Measurements from ENCODE around the gene CTNNA3.

CTNNA3 gene

DNA sequence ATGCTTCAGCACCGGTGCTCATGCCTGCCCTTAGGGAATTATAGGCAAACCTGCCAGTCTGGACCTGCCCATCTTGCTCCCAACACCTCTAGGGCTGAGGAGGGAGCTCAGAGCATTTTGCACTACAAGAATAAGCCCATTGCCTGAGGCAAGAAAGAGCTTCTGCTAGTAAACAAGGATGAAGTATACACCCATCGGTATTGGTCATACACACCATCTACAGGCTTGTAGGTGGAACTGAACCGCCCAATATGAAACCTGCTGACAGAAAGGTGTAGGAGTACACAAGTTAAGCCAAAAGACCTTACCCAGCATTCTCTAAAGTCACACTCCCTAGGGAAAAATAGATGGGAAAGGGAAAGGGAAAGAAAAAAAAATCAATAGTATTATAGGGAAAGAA lies 1727.1 kb downstream of the CTNNA3 start:
- H3K27ac ChIP-seq (ENCODE audit: extremely low read depth, low read depth, low read length) = no peak overlapping the region
- ChIA-PET POLR2A (no interaction called here), CTCF (interaction anchor here (0.7 kb wide), 1 partner anchor 110 kb away, joined by 3 read pairs; no protein-coding TSS in a partner anchor)
- no peaks in the 10 kb centered on the region for H3K9me3 ChIP-seq (ENCODE audit: control insufficient read depth, insufficient read depth, low read depth, low read length)
- H3K36me3 ChIP-seq (ENCODE audit: control insufficient read depth in 2 of 2, insufficient read depth in 1 of 2, low read length in 2 of 2) = no peaks in the 10 kb centered on the region
- H3K4me1 ChIP-seq (ENCODE audit: control insufficient read depth, insufficient read depth, low read length) = no peaks in the 10 kb centered on the region
- TF ChIP-seq ZBTB11 (tag by site-specific recombination; conservative IDR thresholded peaks at IDR 0.05; ENCODE audit: low read depth) (no peak), HOXD13 (CRISPR knock-in tag; IDR thresholded peaks at IDR 0.05; ENCODE audit: borderline replicate concordance) (no peak), ZNF341 (tag by site-specific recombination; IDR thresholded peaks at IDR 0.05; ENCODE audit: low read depth) (no peak), ZBTB17 (tag by site-specific recombination; IDR thresholded peaks at IDR 0.05) (no peak), ZNF548 (tag by site-specific recombination; IDR thresholded peaks at IDR 0.05) (no peak), ZFP3 (tag by site-specific recombination; IDR thresholded peaks at IDR 0.05; ENCODE audit: low read depth) (no peak), RBAK (tag by site-specific recombination; IDR thresholded peaks at IDR 0.05) (no peak), ZNF146 (tag by site-specific recombination; IDR thresholded peaks at IDR 0.05) (no peak), ZNF623 (tag by site-specific recombination; IDR thresholded peaks at IDR 0.05) (no peak), ZEB2 (tag by site-specific recombination; IDR thresholded peaks at IDR 0.05) (no peak), ZNF223 (tag by site-specific recombination; IDR thresholded peaks at IDR 0.05) (no peak), ZNF274 (IDR thresholded peaks at IDR 0.05; ENCODE audit: low read length) (no peak), ZNF274 (tag by site-specific recombination; IDR thresholded peaks at IDR 0.05; ENCODE audit: borderline replicate concordance) (no peak), ZNF324 (tag by site-specific recombination; IDR thresholded peaks at IDR 0.05) (no peak), ZFP41 (tag by site-specific recombination; IDR thresholded peaks at IDR 0.05; ENCODE audit: borderline replicate concordance) (no peak), ZNF311 (tag by site-specific recombination; IDR thresholded peaks at IDR 0.05; ENCODE audit: borderline replicate concordance) (no peak)
- TF ChIP-seq, protein P1, sequence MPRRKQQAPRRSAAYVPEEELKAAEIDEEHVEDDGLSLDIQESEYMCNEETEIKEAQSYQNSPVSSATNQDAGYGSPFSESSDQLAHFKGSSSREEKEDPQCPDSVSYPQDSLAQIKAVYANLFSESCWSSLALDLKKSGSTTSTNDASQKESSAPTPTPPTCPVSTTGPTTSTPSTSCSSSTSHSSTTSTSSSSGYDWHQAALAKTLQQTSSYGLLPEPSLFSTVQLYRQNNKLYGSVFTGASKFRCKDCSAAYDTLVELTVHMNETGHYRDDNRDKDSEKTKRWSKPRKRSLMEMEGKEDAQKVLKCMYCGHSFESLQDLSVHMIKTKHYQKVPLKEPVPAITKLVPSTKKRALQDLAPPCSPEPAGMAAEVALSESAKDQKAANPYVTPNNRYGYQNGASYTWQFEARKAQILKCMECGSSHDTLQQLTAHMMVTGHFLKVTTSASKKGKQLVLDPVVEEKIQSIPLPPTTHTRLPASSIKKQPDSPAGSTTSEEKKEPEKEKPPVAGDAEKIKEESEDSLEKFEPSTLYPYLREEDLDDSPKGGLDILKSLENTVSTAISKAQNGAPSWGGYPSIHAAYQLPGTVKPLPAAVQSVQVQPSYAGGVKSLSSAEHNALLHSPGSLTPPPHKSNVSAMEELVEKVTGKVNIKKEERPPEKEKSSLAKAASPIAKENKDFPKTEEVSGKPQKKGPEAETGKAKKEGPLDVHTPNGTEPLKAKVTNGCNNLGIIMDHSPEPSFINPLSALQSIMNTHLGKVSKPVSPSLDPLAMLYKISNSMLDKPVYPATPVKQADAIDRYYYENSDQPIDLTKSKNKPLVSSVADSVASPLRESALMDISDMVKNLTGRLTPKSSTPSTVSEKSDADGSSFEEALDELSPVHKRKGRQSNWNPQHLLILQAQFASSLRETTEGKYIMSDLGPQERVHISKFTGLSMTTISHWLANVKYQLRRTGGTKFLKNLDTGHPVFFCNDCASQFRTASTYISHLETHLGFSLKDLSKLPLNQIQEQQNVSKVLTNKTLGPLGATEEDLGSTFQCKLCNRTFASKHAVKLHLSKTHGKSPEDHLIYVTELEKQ (tag by site-specific recombination; IDR thresholded peaks at IDR 0.05; ENCODE audit: borderline replicate concordance) = no peak
- no peak overlapping the region for H3K4me3 ChIP-seq (ENCODE audit: low read depth, low read length)

- H3K36me3 ChIP-seq (ENCODE audit: control insufficient read depth in 2 of 2, insufficient read depth in 1 of 2, low read length in 2 of 2) = no peaks in the 10 kb centered on the region
- H3K9me3 ChIP-seq (ENCODE audit: control insufficient read depth, insufficient read depth, low read depth, low read length) = no peaks in the 10 kb centered on the region
- TF ChIP-seq ZFP3 (tag by site-specific recombination; IDR thresholded peaks at IDR 0.05; ENCODE audit: low read depth) (no peak), ZNF76 (tag by site-specific recombination; IDR thresholded peaks at IDR 0.05; ENCODE audit: borderline replicate concordance, low read depth) (no peak), ZNF366 (tag by site-specific recombination; conservative IDR thresholded peaks at IDR 0.05) (no peak), ZNF23 (tag by site-specific recombination; IDR thresholded peaks at IDR 0.05; ENCODE audit: borderline replicate concordance) (no peak), ZBTB21 (tag by site-specific recombination; IDR thresholded peaks at IDR 0.05) (no peak), ZNF121 (tag by site-specific recombination; IDR thresholded peaks at IDR 0.05) (no peak), ZNF311 (tag by site-specific recombination; IDR thresholded peaks at IDR 0.05; ENCODE audit: borderline replicate concordance) (no peak), KLF8 (tag by site-specific recombination; IDR thresholded peaks at IDR 0.05) (no peak), ZNF221 (tag by site-specific recombination; IDR thresholded peaks at IDR 0.05; ENCODE audit: borderline replicate concordance) (no peak), ZNF169 (tag by site-specific recombination; IDR thresholded peaks at IDR 0.05) (no peak), ZSCAN23 (tag by site-specific recombination; IDR thresholded peaks at IDR 0.05) (no peak), KLF9 (tag by site-specific recombination; IDR thresholded peaks at IDR 0.05; ENCODE audit: low read depth) (no peak), ZSCAN30 (tag by site-specific recombination; IDR thresholded peaks at IDR 0.05) (no peak), ZNF324 (tag by site-specific recombination; IDR thresholded peaks at IDR 0.05) (no peak)
- CTCF ChIA-PET = interaction anchor here (0.7 kb wide), 1 partner anchor 110 kb away, joined by 3 read pairs; no protein-coding TSS in a partner anchor
- H3K4me1 ChIP-seq (ENCODE audit: control insufficient read depth, insufficient read depth, low read length) = no peaks in the 10 kb centered on the region
- POLR2A ChIA-PET = no interaction called here
- H3K27ac ChIP-seq (ENCODE audit: extremely low read depth, low read depth, low read length) = no peak overlapping the region
- no peak overlapping the region for H3K4me3 ChIP-seq (ENCODE audit: low read depth, low read length)
Measured at GRCh38 chr10:65968437-65968836, 1727.6 kb downstream of the CTNNA3 start.
